MM.1S (cell line): ENCODE data around the gene DNASE2B.

Experiments used
- DNase-seq: peaks from one replicate; pipeline ENCODE4 v3.0.0-alpha.2; 2015
- H2AFZ ChIP-seq: fragments of 300-600 bp; sonication (generic); 2 replicates; pipeline ENCODE4 v1.6.0; 2016; ENCODE audit warnings: antibody characterized with exemption, low read length
- H3F3A ChIP-seq: fragments of 300-600 bp; sonication (generic); 2 replicates; pipeline ENCODE4 v1.6.1; 2016; ENCODE audit warnings: mild to moderate bottlenecking, antibody characterized with exemption, low read length, moderate library complexity, mixed read lengths; ENCODE audit not compliant: insufficient read depth
- H3K27ac ChIP-seq: fragments of 300-600 bp; sonication (generic); 2 replicates; pipeline ENCODE4 v1.5.1; 2016; ENCODE audit warnings: mild to moderate bottlenecking, low read length
- H3K27me3 ChIP-seq: fragments of 300-600 bp; sonication (generic); replicated peaks from 2 replicates; pipeline ENCODE4 v1.6.0; 2016; ENCODE audit warnings: low read length; ENCODE audit not compliant: insufficient read depth
- H3K36me3 ChIP-seq: fragments of 300-600 bp; sonication (generic); replicated peaks from 2 replicates; pipeline ENCODE4 v1.6.1; 2016; ENCODE audit warnings: mild to moderate bottlenecking, low read length, mixed read lengths; ENCODE audit not compliant: insufficient read depth
- H3K4me1 ChIP-seq: fragments of 300-600 bp; sonication (generic); 2 replicates; pipeline ENCODE4 v1.6.1; 2016; ENCODE audit warnings: low read length, mixed read lengths
- H3K4me2 ChIP-seq: fragments of 300-600 bp; sonication (generic); 2 replicates; pipeline ENCODE4 v1.6.0; 2016; ENCODE audit warnings: low read depth, low read length
- H3K4me3 ChIP-seq: fragments of 300-600 bp; sonication (generic); 2 replicates; pipeline ENCODE4 v1.5.1; 2016; ENCODE audit warnings: low read length, mixed read lengths
- H3K79me2 ChIP-seq: fragments of 300-600 bp; sonication (generic); 2 replicates; pipeline ENCODE4 v1.6.1; 2016; ENCODE audit warnings: mixed run types, low read length, mixed read lengths
- H3K9ac ChIP-seq: fragments of 300-600 bp; sonication (generic); 2 replicates; pipeline ENCODE4 v1.6.1; 2016; ENCODE audit warnings: low read length, mixed read lengths
- H3K9me2 ChIP-seq: fragments of 300-600 bp; sonication (generic); replicated peaks from 2 replicates; pipeline ENCODE4 v1.6.1; 2016; ENCODE audit warnings: mild to moderate bottlenecking, low read length, mixed read lengths; ENCODE audit not compliant: insufficient read depth
- H3K9me3 ChIP-seq: fragments of 300-600 bp; sonication (generic); replicated peaks from 2 replicates; pipeline ENCODE4 v1.6.1; 2016; ENCODE audit warnings: mild to moderate bottlenecking, low read length, mixed read lengths; ENCODE audit not compliant: insufficient read depth
- H4K20me1 ChIP-seq: fragments of 300-600 bp; sonication (generic); 2 replicates; pipeline ENCODE4 v1.6.1; 2016; ENCODE audit warnings: mild to moderate bottlenecking, low read length, moderate library complexity, mixed read lengths; ENCODE audit not compliant: insufficient read depth
- EZH2 ChIP-seq: fragments of 300-600 bp; sonication (generic); optimal IDR thresholded peaks from 2 replicates; pipeline ENCODE3; 2017; ENCODE audit warnings: low read depth, mild to moderate bottlenecking, antibody characterized with exemption, low read length, mixed read lengths
- EZH2phosphoT487 ChIP-seq: fragments of 300-600 bp; sonication (generic); IDR thresholded peaks from 2 replicates; pipeline ENCODE4 v1.6.1; 2018; ENCODE audit warnings: antibody characterized with exemption, low read length
- TF ChIP-seq, protein P1 (sequence below): fragments of 300-600 bp; sonication (generic); IDR thresholded peaks from 2 replicates; pipeline ENCODE4 v1.5.1; 2016; ENCODE audit warnings: antibody characterized with exemption, low read length, mixed read lengths

Gene DNASE2B

DNA sequence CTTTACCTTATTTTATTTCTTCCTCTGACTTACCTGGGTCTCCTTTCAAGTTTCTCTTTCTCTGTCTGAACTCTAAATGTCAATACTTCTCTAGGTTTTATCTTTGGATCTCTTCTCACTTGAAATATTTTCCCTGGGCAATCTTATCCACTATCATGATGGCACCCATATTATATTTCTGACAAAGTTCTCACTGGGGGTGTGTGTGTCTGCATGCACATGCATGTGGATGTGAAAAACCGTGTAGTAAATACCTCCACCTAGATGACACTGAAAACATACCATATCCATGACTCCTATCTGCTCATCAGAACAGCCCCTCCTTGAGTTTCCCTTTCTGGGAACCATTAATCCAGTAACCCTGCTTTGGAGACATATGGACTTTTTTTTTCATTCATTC, 30.9 kb downstream of the DNASE2B start:
- Histone ChIP-seq H3K9me2 (no peaks in the 10 kb centered on the region), H4K20me1 (no peaks in the 10 kb centered on the region), H3K9me3 (no peaks in the 10 kb centered on the region), H3K4me3 (no peak overlapping the region), H2AFZ (no peak overlapping the region), H3K36me3 (no peaks in the 10 kb centered on the region), H3K27ac (no peak overlapping the region), H3K4me2 (no peak overlapping the region), H3F3A (no peaks in the 10 kb centered on the region), H3K79me2 (no peaks in the 10 kb centered on the region), H3K9ac (no peak overlapping the region), H3K4me1 (no peaks in the 10 kb centered on the region), H3K27me3 (no peaks in the 10 kb centered on the region)
- TF ChIP-seq EZH2phosphoT487 (no peak), EZH2 (no peak)
- TF ChIP-seq, protein P1, sequence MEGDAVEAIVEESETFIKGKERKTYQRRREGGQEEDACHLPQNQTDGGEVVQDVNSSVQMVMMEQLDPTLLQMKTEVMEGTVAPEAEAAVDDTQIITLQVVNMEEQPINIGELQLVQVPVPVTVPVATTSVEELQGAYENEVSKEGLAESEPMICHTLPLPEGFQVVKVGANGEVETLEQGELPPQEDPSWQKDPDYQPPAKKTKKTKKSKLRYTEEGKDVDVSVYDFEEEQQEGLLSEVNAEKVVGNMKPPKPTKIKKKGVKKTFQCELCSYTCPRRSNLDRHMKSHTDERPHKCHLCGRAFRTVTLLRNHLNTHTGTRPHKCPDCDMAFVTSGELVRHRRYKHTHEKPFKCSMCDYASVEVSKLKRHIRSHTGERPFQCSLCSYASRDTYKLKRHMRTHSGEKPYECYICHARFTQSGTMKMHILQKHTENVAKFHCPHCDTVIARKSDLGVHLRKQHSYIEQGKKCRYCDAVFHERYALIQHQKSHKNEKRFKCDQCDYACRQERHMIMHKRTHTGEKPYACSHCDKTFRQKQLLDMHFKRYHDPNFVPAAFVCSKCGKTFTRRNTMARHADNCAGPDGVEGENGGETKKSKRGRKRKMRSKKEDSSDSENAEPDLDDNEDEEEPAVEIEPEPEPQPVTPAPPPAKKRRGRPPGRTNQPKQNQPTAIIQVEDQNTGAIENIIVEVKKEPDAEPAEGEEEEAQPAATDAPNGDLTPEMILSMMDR, result no peak
- DNase-seq, result no peak

DNA sequence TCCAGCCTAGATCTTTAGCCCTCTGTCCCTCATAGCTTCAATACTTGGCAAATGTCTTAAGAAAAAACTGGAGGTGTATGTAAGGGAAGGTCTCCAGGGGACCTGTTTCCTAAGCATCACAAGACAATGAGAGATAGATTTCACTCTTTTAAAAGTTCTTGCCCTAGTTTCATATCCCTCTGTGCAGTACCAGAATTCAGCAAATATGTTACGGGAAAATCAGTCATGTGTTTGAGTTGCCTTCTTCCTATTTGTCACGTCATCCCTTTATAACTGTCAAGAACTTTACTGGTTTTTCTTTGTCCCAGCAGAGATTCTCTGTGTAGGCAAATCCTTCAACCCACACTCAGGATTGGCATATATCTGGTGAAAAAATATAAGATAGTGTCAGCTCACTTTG, 32.3 kb downstream of the DNASE2B start:
- Histone ChIP-seq H3K27me3 (no peaks in the 10 kb centered on the region), H3K79me2 (no peaks in the 10 kb centered on the region), H3K4me2 (no peak overlapping the region), H3K36me3 (no peaks in the 10 kb centered on the region), H4K20me1 (no peaks in the 10 kb centered on the region), H3K27ac (no peak overlapping the region), H3K9me2 (no peaks in the 10 kb centered on the region), H2AFZ (no peak overlapping the region), H3K4me1 (no peaks in the 10 kb centered on the region), H3F3A (no peaks in the 10 kb centered on the region), H3K9me3 (no peaks in the 10 kb centered on the region), H3K4me3 (no peak overlapping the region), H3K9ac (no peak overlapping the region)
- no peak for TF ChIP-seq EZH2
- no peak for DNase-seq

DNA sequence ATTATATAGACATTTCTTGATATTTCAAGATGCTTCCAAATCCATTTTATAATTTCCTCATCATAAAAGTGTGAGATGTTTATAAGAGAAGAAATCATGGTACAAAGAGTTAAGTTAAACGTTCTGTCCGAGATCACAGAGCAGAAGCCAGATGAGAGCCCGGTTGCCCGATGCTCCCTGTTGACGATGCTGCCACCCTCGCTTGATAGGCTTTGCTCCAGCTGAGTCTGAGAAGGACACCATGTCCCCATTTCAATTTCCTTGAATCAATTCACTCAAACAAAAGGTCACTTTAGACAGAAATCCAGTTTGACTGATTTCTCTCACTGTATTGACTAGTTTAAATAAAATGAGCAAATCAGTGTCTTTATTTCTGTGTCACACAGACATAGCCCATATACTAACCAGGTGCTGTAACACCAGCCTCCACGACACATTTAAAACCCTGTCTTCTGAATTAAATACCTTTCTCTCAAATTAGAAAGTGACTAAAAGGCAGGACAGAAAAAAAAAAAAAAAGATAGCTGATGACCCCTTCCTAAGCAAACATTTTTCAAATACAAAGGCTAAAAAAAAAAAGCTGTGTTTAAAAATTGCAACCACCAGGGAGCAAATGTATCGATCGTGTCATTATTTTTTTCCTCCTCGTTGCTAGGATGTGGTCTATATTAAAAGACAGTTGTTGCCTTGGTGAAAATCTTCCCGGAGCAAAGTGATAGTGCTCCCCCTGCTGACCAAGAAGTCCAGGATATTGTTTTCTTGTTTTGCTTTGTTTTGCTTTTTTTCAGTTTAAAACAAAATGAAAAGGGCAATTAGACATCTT, 35.2 kb downstream of the DNASE2B start:
- Histone ChIP-seq H3K4me3 (no peak overlapping the region), H3K4me2 (peak overlapping the region; percentile 47; the same call in 1 of the 2 replicates)
- DNase-seq, result peak; percentile 52

More for the DNA sequence above, 35.2 kb downstream of the DNASE2B start:
- no peaks in the 10 kb centered on the region for H3K9me2 ChIP-seq
- 0 out of 2 replicates have a peak overlapping the region, but pooled peaks have one; percentile 19 for H2AFZ ChIP-seq
- no peaks in the 10 kb centered on the region for H3K4me1 ChIP-seq
- H3K79me2 ChIP-seq, result no peaks in the 10 kb centered on the region
- no peaks in the 10 kb centered on the region for H3K9me3 ChIP-seq
- no peaks in the 10 kb centered on the region for H3K36me3 ChIP-seq
- no peak for TF ChIP-seq EZH2
- TF ChIP-seq, protein P1, result peak; percentile 54
- TF ChIP-seq EZH2phosphoT487, result no peak
- H3K27me3 ChIP-seq, result no peaks in the 10 kb centered on the region
- H3K9ac ChIP-seq, result no peak overlapping the region; the same call in 1 of the 2 replicates
- H3F3A ChIP-seq, result no peaks in the 10 kb centered on the region
- no peaks in the 10 kb centered on the region for H4K20me1 ChIP-seq
- no peak overlapping the region for H3K27ac ChIP-seq
